ENCODE results near the gene PGC. TPM values are rescaled to one million over a fixed set of nuclear protein-coding genes. Genes with fewer than 3 reads are reported as not detected.
A peak's percentile ranks its signal among the peaks of the same experiment; 100 is the strongest.

The PGC gene
- total and polyA plus RNA-seq, 9 of the 15 experiments (the other 6 are each of a cell fraction or from before 2014, with no cell fraction given) = 0.17 to 0.40 TPM; not detected in 7

DNA sequence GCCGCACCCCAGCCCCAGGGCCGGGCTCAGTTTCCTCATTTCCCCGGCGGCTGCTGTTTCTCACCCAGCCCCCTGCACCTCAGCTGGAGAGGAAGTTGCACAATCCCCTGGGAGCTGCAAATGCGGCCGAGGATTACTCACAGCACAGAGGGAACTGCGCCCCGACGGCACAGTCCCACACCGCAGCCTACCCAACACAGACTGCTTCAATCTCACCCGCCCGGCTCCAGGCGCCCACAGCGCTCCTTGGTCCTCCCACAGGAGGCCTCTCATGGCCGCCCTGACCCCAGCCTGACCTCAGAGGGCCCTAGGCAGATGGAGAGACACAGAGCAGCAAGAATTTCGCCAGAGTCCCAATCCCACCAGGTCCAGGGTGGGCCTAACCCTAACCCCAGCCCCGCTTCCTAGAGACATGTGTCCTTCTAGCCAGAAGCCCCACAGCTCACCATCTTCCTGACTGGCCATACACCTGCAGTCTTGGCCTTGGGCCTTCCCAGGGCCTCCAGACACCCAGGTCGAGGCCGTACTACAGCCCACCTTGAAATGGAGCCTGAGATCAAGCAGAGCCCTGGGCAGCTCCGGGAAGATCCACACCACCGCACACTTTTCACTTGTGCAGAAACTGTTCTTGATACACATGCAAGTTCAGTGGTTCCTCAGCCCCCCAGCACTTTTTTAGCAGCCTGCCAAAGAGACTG is 23.5 kb downstream of the PGC start (continued):
- TF ChIP-seq, protein P1, sequence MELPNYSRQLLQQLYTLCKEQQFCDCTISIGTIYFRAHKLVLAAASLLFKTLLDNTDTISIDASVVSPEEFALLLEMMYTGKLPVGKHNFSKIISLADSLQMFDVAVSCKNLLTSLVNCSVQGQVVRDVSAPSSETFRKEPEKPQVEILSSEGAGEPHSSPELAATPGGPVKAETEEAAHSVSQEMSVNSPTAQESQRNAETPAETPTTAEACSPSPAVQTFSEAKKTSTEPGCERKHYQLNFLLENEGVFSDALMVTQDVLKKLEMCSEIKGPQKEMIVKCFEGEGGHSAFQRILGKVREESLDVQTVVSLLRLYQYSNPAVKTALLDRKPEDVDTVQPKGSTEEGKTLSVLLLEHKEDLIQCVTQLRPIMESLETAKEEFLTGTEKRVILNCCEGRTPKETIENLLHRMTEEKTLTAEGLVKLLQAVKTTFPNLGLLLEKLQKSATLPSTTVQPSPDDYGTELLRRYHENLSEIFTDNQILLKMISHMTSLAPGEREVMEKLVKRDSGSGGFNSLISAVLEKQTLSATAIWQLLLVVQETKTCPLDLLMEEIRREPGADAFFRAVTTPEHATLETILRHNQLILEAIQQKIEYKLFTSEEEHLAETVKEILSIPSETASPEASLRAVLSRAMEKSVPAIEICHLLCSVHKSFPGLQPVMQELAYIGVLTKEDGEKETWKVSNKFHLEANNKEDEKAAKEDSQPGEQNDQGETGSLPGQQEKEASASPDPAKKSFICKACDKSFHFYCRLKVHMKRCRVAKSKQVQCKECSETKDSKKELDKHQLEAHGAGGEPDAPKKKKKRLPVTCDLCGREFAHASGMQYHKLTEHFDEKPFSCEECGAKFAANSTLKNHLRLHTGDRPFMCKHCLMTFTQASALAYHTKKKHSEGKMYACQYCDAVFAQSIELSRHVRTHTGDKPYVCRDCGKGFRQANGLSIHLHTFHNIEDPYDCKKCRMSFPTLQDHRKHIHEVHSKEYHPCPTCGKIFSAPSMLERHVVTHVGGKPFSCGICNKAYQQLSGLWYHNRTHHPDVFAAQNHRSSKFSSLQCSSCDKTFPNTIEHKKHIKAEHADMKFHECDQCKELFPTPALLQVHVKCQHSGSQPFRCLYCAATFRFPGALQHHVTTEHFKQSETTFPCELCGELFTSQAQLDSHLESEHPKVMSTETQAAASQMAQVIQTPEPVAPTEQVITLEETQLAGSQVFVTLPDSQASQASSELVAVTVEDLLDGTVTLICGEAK (IDR thresholded peaks at IDR 0.05) = no peak
- TF ChIP-seq, protein P1 (CRISPR knock-in tag; IDR thresholded peaks at IDR 0.05) = no peak
- TF ChIP-seq, protein P2, sequence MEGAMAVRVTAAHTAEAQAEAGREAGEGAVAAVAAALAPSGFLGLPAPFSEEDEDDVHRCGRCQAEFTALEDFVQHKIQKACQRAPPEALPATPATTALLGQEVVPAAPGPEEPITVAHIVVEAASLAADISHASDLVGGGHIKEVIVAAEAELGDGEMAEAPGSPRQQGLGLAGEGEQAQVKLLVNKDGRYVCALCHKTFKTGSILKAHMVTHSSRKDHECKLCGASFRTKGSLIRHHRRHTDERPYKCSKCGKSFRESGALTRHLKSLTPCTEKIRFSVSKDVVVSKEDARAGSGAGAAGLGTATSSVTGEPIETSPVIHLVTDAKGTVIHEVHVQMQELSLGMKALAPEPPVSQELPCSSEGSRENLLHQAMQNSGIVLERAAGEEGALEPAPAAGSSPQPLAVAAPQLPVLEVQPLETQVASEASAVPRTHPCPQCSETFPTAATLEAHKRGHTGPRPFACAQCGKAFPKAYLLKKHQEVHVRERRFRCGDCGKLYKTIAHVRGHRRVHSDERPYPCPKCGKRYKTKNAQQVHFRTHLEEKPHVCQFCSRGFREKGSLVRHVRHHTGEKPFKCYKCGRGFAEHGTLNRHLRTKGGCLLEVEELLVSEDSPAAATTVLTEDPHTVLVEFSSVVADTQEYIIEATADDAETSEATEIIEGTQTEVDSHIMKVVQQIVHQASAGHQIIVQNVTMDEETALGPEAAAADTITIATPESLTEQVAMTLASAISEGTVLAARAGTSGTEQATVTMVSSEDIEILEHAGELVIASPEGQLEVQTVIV (CRISPR knock-in tag; IDR thresholded peaks at IDR 0.05; ENCODE audit: borderline replicate concordance) = no peak
- TF ChIP-seq NFXL1 (CRISPR knock-in tag; IDR thresholded peaks at IDR 0.05) = no peak
- no peak for TF ChIP-seq ZNF224 (CRISPR knock-in tag; IDR thresholded peaks at IDR 0.05)
- no peak for TF ChIP-seq ZNF274 (IDR thresholded peaks at IDR 0.05; ENCODE audit: borderline replicate concordance, low read depth, low read length)
- peak; percentile 73 for TF ChIP-seq ZBTB1 (CRISPR knock-in tag; IDR thresholded peaks at IDR 0.05; ENCODE audit: borderline replicate concordance, low read depth)
- TF ChIP-seq, protein P3, sequence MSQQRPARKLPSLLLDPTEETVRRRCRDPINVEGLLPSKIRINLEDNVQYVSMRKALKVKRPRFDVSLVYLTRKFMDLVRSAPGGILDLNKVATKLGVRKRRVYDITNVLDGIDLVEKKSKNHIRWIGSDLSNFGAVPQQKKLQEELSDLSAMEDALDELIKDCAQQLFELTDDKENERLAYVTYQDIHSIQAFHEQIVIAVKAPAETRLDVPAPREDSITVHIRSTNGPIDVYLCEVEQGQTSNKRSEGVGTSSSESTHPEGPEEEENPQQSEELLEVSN (IDR thresholded peaks at IDR 0.05; ENCODE audit: borderline replicate concordance in 1 of 2, extremely low read depth in 1 of 2, insufficient read depth in 1 of 2, insufficient read length in 1 of 2, low read depth in 1 of 2, low read length in 1 of 2, poor library complexity in 1 of 2, severe bottlenecking in 1 of 2) = no peak
- TF ChIP-seq GABPB1 (CRISPR knock-in tag; IDR thresholded peaks at IDR 0.05) = peak; percentile 88
- TF ChIP-seq KLF10 (CRISPR knock-in tag; IDR thresholded peaks at IDR 0.05) = no peak
- peak; percentile 34; the same call in 1 of the 2 replicates for TF ChIP-seq ETV5 (CRISPR knock-in tag; IDR thresholded peaks at IDR 0.05; ENCODE audit: low read depth)
- TF ChIP-seq GATAD2B (IDR thresholded peaks at IDR 0.05; ENCODE audit: borderline replicate concordance) = no peak
- no peak for TF ChIP-seq SETDB1 (IDR thresholded peaks at IDR 0.05; ENCODE audit: low read length)
- TF ChIP-seq KDM2B (CRISPR knock-in tag; IDR thresholded peaks at IDR 0.05) = no peak
- no peak for TF ChIP-seq HNRNPLL (IDR thresholded peaks at IDR 0.05; ENCODE audit: low read depth, low read length, poor library complexity, severe bottlenecking)
